GM21723 (cell line): ENCODE results near the gene BRWD1.
"Not testable (repeated sequence)": the region's sequence is repeated elsewhere in the genome, so short reads cannot be mapped to it uniquely, and the experiment has no call there.

ENCODE experiments used
- ATAC-seq: cut with Tn5 transposase; IDR thresholded peaks from one replicate; pipeline ENCODE4 v1.9.1; 2021; ENCODE audit warnings: mild to moderate bottlenecking, moderate library complexity; ENCODE audit not compliant: unreplicated experiment

The BRWD1 gene

DNA sequence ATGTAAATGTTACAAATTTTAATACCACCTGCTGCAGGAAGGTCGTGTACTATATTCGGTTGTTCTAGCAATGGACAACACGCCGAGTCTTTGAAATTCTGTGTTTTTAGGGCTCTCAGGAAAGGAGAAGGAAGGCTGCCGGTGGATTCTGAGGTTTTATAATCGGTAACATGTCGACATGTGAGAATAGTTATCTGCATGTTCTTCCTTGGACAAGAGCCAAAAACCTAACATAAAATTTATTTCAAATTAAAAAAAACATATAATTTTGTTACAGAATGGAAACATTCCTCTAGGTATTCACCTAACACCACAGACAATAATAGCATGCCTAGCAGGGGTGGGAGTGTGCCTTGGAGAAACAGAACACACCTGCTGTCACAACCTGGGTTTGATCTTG, 135.0 kb downstream of the BRWD1 start:
- no peak for ATAC-seq

DNA sequence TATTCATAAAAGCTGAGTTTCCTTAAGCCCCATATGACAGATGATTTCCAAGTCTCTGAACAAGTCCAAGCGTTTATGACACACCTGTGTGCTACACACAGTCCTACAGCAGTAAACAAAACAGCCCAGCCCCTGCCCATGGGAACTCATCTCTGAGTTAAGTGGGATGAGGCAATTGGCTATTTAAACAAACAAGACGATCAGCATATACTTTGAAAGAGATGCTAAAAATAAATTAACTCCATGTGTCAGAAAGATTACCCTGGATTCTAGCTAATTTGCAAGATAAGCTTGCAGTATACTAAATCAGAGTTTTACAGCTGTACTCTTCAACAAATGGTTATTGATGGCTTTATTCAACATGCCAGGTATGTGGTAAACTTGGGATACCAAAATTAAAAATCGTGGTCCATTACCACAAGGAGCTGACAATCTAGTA, 137.1 kb downstream of the BRWD1 start:
- no peak for ATAC-seq

DNA sequence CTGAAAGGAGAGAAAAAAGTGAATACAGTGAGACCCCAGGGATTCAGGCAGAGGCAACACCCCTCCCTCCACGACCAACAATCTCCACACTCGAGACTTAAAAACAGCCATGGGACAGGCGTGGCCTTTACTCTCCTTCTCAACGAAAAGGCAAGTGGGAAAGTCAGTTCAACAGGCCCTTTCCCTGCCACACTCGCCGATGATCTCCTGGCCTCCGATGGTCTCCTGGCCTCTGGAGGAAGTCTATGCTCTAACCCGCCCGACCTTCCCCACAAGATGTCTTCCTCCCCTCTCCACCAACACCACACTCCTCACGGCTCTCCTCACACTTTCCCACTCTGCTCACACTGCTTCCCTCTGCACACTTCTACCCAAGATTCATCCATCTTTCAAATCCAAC, 137.8 kb downstream of the BRWD1 start:
- no peak for ATAC-seq

DNA sequence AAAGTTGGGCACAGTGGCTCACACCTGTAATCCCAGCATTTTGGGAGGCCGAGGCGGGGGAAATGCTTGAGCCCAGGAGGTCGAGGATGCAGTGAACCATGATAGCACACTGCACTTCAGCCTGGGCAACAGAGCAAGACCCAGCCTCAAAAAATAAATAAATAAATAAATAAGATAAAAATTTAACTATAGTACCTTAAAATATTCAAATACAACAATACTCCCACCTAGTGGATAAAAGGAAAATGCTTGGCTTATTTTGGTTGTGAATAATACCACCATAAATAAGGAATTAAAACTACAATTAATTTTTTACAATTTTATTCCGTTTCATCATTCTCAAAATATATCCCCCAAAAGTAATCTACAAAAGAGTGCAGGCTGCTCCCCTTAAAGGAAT, 138.3 kb downstream of the BRWD1 start:
- no peak for ATAC-seq

DNA sequence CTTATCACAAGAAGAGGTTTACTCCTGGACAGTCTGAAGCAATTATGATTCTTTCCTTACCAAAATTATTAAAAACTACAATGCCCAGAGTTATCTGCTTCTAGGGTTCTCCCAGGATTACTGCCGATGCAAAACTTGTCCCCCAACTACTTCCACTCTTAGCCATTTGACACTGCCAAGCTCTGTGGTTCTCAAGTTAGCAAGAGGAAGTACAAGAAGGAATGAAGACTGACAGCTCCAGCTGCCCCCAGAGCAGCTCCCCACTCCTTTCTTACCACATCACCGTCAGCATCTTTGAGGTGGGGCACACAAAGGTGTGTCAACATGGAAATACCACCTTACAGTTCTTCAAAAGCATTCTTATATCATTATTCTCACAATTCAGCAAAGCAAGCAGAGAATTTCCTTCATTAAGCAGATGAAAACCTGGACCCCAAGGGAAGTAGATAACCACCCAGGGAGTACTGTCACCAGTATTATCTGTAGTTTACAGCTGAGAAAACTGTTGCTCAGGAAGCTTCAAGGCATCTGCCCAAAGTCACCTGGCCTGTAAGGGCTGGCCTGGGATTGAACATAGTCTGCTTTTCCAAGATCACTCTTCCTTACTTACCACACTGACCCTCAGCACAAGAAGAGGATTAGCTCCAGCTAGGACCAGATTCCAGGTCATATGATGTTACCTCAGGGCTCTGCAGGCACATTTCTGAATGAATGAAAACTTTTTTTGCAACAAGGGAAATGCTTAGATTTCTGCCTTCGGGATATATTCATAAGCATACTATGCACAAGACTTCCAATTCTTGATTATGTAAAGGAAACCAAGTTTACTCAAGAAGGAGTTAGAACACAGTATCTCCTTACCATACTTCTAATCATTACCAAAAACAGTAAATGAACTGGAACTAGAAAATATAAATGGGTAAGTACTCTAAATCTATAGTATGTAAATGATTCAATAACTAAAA, 139.4 kb downstream of the BRWD1 start:
- no peak for ATAC-seq

DNA sequence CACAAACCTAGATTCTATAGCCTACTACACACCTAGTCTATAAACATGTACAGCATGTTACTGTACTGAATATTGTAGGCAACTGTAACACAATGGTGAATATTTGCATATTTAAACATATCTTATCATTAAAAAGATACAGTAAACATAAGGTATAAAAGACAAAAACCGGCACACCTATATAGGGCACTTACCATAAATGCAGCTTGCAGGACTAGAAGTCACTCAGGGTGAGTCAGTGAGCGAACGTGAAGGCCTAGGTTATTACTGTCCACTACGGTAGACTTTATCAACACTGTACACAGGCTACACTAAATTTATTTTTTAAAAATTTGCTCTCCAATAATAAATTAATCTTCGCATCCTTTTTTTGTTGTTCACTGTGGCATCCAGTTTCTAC, 143.5 kb downstream of the BRWD1 start:
- no peak for ATAC-seq

DNA sequence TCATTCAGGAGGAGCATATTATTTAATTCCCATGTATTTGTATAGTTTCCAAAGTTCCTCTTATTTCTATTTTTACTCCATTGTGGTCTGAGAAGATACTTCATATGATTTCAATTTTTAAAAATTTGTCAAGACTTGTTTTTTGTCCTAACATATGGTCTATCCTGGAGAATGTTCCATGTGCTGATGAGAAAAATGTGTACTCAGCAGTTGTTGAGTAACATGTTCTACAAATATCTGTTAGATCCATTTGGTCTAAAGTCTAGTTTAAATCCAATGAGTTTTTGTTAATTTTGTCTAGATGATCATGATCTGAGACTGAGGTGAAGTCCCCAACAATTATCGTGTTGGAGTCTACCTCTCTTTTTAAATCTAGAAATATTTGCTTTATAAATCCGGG, 144.6 kb downstream of the BRWD1 start:
- no peak for ATAC-seq

DNA sequence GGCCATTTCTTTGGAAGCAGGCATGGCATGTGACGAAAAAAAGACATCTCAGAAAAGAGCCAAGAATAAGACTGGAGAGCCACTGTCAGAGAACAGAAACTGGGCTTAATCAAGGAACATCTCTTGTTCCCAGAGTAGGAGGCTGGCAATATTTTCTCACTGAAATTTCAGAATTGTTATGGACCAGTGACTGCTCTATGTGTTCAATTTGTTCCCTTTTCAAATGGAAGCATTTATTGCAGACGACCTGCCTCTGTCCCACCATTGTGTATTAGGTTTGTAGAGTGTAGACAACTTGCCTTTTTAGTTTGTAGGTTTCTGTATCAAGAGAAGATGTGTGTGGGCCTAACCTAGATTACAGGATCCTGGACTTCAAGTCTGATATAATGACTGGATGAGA, 148.9 kb downstream of the BRWD1 start:
- ATAC-seq: no peak

DNA sequence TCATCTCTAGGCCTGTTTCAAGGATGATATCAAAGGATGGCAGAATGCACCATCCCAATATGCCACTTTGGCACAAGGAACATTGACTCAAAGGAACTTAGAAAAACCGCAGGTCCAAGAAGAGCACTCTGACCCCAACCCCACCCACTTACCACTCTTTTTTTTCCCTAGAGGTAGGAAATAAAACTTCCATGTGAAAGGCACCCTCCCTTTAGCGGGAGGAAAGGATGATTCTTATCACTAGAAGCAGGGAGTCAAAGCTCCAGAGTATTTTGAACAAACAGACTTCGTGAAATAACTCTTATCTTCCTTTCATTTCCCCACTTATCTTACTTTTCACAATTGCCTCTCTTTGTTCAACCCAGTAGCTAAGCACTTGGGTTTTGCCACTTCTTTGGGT, 152.4 kb downstream of the BRWD1 start:
- no peak for ATAC-seq

DNA sequence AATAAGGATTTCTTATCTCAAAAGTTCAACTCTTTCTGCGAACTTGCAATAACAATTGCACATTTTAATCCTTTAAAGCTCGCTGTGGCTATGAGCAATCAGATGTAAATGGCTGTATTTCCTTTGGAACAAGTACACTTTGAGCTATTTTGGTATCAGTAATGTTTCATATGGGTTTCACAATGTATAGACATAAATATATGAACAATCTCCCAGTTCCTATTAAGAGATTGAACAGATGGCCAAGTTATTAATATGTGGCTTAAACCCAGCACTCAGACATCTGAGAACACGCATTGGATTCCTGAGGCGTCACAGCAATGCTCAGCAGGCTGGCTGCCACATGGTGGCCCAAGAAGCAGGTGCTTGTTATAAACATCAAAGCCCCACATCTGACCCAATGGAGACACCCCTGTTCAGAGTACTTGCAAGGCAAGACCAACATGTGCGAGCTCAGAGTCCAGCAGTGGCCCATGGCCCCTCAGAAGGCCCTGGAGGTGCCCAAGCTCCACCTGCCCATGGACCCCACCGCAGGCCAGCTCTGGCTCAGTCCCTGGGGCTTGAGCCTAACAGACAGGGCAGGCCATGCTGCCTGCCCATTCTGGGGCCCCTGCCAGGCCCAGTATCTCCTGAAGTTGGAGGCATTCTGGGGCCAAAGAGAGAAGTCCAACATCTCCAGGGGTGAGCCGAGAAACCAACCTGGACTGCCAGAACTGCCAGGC, 153.9 kb downstream of the BRWD1 start:
- no peak for ATAC-seq

DNA sequence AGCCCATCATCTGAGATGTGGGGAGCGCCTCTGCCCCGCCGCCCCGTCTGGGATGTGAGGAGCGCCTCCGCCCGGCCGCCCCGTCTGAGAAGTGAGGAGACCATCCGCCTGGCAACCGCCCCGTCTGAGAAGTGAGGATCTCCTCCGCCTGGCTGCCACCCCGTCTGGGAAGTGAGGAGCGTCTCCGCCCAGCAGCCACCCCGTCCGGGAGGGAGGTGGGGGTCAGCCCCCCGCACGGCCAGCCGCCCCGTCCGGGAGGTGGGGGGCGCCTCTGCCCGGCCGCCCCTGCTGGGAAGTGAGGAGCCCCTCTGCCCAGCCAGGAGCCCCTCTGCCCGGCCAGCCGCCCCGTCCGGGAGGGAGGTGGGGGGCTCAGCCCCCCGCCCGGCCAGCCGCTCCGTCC, 156.2 kb downstream of the BRWD1 start:
- ATAC-seq: not testable (repeated sequence)

DNA sequence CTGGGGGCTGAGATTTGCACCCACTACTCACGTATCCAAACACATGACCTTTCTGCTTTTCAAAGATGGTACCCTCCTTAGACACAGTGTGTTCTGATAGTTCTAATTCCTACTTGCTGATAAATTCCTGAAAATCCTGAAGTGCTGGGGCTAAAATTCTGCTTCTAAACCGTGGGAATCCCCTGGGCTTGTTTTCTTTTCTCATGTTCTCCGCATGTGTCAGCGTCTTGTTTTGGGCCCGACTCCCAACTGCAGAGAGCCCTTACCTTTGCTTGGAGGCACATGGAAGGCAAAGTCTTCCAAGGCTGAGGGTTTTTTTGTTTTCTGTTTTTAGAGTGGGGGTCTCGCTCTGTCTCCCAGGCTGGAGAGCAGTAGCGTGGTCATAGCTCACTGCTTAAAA, 157.4 kb downstream of the BRWD1 start:
- no peak for ATAC-seq

DNA sequence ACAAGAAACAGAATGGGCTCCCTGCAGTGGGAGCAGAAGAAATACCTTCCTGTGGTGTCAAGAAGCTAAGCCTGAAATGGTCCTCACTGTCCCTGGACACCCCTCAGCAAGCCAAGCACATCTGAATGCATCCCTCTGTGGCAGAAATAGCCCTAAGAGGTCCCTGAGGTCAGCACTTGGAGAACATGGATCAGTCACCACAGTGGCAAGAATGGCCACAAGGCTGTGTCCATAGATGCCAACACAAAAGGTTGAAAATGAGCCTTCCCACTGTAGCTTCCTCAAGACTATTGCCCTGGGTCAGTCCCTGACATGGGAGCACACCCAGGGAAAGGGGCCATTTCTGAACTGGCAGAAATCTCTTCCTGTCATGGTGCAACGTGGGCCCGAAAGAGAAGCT, 157.9 kb downstream of the BRWD1 start:
- ATAC-seq: no peak

DNA sequence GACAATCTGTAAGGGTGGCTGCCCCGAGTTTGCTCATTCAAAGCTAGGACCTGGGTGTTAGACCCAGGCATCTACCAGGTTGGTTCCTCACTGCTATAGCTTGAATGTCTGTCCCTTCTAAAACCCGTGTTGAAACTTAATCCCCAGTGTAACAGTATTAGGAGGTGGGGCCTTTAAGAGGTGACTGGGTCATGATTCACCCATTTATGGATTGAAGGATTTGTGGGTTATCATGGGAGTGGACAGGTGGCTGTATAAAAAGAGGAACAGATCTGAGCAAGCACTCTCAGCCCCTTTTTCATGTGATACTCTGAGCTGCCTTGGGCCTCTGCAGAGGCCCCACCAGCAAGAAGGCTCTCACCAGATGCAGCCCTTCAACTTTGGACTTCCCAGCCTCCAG, 159.6 kb downstream of the BRWD1 start:
- ATAC-seq: no peak

DNA sequence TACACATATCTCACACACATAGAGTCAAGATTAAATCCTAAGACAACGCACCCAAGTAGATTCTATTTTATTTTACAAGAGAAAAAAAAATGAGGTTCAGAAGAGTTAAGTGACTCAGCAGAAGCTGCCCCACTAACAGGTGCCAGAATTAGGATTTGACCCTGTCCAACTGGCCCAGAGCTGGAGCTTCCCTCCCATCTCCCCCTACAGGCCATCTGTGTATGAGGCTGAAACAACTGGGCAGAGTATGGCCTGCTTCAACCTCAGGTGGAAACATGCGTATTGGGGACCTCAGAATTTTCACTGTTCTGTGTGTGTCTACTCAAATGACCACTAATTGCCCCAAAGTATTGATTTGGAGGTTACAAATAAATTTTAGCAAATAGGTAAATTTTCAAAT, 160.1 kb downstream of the BRWD1 start:
- no peak for ATAC-seq

DNA sequence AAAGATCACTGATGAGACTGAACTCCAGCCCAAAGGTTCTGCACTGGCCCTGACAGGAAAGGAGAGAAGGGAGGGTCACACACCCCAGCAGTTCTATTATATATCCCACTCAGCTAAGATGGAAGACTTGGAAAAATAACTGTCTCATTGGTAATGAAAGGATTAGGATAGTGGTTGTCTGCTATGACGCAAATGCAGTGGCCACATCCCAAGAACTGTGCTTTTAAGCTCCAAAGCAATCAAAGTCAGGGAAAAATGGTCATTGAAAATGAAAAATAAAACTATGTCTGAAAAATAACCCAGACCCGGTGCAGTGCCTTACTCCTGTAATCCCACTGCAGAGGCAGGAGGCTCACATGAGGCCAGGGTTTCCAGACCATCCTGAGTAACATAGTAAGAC, 161.2 kb downstream of the BRWD1 start:
- no peak for ATAC-seq

DNA sequence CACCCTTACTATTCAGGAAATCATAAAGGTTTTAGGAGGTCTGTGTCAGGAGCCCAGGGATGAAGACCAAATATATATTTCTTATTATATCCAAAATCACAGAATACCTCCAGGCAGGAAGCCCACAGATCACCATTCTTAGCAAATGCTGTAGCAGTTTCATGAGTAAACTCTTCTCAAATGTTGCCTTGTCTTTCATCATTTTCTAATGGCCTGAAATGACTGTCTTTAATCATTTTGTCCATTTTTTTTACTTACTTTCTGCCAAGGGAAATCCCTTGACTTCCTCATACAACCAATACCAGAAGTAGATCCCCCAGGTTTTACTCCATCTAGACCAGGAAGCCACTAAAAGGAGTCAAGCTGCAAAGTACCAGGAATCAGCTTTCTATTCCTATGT, 162.6 kb downstream of the BRWD1 start:
- no peak for ATAC-seq

DNA sequence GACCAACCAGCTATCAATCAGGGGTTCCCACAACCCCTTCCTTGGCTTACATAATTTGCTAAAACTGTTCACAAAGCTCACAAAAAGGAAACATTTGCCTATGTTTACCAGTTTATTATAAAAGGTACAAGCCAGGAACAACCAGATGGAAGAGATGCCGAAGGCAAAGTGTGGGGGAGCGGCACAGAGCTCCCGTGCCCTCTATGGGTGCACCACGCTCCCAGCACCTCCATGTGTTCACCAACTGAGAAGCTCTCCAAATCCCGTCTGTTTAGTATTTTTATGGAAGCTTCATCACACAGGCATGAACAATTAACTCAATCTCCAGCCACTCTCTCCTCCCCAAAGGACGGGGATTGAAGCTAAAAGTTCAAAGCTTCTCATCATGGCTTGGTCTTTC, 163.1 kb downstream of the BRWD1 start:
- ATAC-seq: no peak

DNA sequence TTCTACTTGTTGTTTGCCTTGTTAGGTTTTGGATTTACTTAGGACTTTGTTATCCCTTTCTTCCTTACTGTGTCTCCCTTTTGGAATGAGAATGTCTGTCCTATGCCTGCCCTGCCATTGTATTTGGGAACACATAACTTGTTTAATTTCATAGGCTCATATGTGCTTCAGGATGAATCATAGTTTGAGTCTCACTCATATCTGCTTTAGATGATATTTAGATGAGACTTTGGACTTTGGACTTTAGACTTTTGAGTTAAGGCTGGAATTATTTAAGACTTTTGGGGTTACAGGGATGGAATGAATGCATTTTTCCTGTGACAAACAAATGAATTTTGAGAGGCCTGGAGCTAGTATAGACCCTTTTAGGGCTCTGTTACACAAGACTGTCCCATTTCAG, 163.6 kb downstream of the BRWD1 start:
- ATAC-seq: no peak

DNA sequence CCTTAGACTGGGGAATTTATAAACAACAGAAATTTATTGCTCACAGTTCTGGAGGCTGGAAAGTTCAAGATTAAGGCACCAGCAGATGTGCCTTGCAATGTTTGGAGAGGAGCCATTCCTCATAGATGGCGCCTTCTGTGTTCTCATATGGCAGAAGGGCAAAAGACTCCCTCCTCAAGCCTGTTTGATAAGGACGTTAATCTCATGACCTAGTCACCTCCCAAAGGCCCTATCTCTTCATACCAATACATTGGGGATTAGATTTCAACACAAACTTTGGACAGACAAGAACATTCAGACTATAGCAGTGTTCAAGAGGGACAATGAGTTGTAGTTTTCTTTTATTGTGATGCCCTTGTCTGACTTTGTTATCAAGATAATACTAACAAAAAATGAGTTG, 164.5 kb downstream of the BRWD1 start:
- ATAC-seq: no peak

DNA sequence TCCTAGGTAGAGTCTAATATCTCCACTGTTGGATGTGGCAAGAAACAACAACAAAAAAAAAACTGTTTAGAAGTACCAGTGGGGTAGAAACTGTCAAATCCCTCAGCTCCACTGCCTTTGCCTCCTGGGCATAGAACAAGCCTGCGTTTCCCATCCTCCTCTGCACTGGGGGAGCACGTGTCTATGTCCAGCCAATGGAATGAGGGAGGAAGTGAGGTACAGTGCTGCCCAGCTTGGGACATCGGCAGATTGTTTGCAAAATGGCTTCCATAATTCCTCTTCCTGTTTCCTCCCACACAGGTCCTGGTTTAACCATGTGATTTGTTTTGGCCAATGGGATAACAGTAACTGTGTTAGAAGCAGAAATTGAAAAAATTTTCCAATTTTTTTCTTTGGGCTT, 169.2 kb downstream of the BRWD1 start:
- ATAC-seq: no peak

DNA sequence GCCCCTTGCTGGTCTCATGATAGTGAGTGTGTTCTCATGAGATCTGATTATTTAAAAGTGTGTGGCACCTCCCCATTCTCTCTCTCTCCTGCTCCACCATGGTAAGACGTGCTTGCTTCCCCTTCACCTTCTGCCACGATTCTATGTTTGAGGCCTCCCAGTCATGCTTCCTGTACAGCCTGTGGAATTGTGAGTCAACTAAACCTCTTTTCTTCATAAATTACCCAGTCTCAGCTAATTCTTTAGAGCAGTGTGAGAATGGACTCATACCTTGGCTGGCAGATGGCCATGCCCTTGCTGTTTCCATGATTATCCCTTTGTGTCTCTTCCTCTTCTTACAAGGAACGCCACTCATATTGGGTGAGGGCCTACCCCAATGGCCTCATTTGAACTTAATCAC, 170.5 kb downstream of the BRWD1 start:
- no peak for ATAC-seq
